CMK (cell line): Measurements from ENCODE around the gene SLC35A3.
A peak's percentile ranks its signal among the peaks of the same experiment; 100 is the strongest.
"Not testable (repeated sequence)": the region's sequence is repeated elsewhere in the genome, so short reads cannot be mapped to it uniquely, and the experiment has no call there.

Experiments
- DNase-seq: peaks from one replicate; pipeline ENCODE4 v3.0.0-alpha.2; 2010; ENCODE audit warnings: low read depth

The SLC35A3 gene

GRCh38 chr1:99969729-99970621 is at the start of gene SLC35A3:
Gene SLC35A3, plus strand, starts transcription at chr1:99969996. Its CDS starts 23,559 bp downstream, at chr1:99993555.
- peak; percentile 22 for DNase-seq

GRCh38 chr1:99934801-99935200 is 35.0 kb upstream of the SLC35A3 start:
- DNase-seq = no peak

DNA sequence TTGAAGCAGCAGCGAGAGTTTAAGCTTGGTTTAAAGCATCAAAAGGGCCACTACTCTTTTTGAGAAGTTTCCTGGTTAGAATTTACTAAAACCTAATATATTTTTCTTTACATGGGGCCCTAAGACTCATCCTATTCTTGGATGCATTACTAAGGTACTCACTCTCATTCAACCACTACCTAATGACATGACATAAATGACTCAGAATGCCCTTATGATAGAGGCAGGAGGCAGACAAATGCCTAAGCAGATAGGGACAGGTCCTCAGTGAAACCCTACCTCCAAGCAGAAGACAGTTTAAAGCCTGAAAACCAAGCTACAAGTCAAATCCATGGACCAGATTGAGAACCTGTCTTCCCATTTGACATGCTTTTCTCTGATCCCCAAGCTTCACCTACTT is 34.3 kb upstream of the SLC35A3 start:
- DNase-seq = no peak

DNA sequence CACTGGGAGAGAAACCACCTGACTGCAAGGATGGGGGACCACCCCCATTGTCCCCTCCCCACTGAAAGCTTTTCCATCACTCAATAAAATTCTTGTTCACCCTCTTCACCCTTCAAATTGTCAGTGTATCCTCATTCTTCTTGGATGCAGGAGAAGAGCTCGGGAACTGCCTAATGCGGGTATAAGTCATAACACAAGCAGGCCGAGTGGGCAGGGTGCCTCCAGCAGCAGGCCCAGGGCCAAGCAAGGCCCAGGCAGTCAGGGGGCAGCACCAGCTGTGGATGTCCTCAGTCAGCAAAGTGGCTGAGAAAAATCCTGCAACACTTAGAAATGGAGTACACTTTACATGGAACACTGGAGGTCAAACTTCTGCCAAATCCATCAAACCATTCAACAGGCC is 33.7 kb upstream of the SLC35A3 start:
- no peak for DNase-seq

DNA sequence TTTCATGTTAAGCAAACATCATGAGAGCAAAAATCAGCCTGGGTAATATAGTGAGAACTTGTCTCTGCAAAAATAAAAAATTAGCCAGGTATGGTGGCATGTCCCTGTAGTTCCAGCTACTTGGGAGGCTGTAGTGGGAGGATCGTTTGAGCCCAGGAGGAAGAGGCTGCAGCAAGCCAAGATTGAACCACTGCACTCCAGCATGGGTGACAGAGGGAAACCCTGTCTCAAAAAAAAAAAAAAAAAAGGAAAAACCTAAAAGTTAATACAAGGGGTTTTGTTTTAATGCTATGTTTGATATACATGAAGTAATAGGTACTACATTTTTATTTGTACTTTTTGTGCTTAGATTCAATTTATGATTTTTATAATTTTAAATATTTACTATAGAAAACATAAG is 27.1 kb upstream of the SLC35A3 start:
- DNase-seq = no peak

DNA sequence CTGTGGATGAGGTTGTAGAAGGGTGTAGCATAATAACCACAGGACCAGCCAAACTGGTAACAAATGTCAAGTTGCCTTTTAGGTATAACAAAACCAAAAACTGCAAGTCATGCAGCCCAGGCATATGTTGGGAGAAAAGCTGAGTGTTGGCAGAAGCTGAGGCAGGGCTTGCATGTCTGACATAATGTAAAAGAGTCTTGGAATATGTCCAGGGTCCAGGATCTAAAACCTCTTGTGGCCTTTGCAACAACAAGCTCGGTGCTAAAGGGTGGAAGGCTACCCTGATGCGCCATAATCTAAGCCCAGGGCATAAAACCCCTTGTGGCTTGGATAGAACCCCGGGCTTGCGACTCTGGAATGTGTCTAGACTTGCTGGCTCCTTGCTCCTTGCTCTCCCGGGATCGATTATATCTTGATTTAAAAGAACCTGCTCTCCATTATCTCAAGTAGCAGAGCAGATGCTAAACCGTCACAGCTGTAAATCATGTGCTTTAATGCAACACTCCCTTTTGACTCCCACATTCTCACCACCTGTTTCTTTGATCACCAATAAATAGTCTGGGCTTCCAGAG is 26.5 kb upstream of the SLC35A3 start:
- DNase-seq = no peak

- DNase-seq = no peak
These were observed 25.6 kb upstream of the SLC35A3 start for GRCh38 chr1:99944192-99944591.

DNA sequence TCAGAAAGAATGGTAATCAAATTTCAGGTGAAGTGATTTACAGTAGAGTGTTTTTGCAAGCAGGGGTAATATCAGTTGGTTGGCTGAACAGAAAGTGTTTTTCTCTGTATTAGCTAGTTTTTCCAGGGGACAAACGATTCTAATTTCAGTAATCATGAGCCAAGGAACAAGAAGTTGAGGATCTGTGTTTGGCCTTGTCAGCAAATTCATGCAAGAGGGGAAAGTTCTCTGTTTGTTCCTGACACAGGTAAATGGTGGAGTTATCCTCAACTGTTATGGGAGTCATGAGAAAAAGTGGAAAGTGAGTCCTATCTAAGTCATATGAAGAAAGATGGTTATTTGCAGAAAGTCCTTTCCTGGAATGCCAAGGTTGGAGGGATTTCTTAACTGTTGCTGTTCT is 24.6 kb upstream of the SLC35A3 start:
- no peak for DNase-seq

DNA sequence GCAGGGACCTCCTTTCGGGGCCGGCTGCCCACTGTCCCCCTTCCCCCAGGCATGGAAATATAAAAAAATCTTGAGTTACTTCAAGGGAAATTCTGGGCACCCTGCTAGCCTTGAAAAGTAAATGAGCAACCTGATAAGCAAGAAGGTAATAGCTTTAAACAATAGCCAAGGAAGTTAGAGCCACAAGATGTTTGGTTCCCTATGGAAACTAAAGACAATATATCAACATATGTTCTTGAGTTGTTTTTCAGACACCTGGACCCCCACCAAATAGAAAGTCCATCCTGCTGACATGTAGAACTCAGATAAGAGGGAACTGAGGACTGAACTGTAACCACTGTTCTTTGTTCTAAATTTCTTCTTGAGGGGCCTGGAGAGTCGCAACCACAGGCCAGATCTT is 19.3 kb upstream of the SLC35A3 start:
- no peak for DNase-seq

- no peak for DNase-seq
These were observed 17.3 kb upstream of the SLC35A3 start for GRCh38 chr1:99952522-99952921.

- no peak for DNase-seq
These were observed 14.4 kb upstream of the SLC35A3 start for GRCh38 chr1:99955375-99955774.

DNA sequence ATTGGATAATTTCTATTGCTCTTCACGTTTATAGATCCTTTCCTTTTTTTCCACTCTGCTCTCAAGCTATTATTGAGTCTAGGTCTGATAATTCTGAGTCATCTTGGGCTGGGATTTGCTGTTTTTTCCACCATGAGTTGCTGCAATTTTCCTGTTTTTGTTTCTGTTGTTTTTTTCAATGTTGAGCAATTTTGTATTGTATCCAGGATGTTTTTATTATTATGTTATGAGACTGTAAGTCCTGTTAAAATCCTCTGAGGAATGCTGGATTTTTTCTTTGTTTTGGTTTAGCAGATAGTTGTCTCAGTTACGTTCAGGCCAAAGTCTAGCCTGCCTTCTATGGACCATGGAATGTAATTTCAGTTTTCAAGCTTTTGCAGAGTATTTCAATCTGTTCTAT is 13.0 kb upstream of the SLC35A3 start:
- DNase-seq = no peak

- no peak for DNase-seq
These were observed 12.0 kb upstream of the SLC35A3 start for GRCh38 chr1:99957818-99958217.

DNA sequence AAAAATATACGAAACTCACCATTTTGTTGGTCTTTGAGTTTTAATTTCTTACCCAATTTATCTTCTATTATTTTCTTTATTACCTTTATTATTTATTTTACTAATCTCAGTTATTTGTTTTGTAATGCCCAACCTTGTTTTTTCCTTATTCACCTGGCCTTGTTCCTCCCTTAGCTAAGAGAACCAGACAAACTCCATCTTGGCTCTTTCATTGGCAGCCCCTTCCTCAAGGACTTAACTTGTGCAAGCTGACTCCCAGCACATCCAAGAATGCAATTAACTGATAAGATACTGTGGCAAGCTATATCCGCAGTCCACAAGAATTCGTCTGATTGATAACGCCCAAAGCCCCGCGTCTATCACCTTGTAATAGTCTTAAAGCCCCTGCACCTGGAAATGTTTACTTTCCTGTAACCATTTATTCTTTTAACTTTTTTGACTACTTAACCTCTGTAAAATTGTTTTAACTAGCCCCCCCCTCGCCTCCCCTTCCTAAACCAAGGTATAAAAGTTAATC is 10.5 kb upstream of the SLC35A3 start:
- not testable (repeated sequence) for DNase-seq

GRCh38 chr1:99960260-99960659 is 9.5 kb upstream of the SLC35A3 start:
- not testable (repeated sequence) for DNase-seq

DNA sequence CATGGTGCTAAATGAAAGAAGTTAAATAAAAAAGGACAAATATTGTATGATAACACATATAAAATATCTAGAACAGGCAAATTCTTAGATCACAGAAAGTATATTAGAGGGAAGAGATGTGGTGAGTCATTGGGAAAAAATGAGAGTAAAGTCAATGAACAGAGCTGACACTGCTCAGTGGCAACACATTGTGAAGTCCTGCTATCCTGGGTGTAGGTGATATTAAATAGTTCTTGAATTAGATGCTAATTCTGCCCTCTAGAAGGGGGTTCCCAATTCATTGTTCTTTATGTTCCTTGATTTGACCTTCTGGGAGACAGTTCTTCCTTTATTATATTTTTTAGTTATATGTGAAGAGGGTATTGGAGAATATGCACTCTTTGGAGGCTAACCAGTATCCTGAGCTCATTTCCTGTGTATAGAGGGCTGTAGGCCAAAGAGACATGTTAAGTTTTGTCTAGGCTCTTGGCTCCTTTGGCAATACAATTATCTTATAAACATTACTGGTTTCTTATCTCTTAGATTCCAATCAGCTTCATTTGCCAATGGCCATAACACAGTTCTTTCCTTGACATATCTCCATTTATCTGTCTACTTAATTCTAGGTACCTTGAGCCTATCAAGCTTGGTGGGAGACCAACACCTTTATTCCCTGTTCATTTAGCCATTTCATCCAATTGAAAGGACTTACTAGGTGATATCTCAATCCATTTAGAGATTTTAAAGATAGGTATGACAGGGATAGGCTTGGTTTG is 6.6 kb upstream of the SLC35A3 start:
- DNase-seq = no peak

GRCh38 chr1:99964806-99965205 is 5.0 kb upstream of the SLC35A3 start:
- no peak for DNase-seq

GRCh38 chr1:99965646-99966375 is 4.0 kb upstream of the SLC35A3 start:
- DNase-seq = no peak

- DNase-seq = no peak
These were observed 1.6 kb upstream of the SLC35A3 start for GRCh38 chr1:99968214-99968613.

DNA sequence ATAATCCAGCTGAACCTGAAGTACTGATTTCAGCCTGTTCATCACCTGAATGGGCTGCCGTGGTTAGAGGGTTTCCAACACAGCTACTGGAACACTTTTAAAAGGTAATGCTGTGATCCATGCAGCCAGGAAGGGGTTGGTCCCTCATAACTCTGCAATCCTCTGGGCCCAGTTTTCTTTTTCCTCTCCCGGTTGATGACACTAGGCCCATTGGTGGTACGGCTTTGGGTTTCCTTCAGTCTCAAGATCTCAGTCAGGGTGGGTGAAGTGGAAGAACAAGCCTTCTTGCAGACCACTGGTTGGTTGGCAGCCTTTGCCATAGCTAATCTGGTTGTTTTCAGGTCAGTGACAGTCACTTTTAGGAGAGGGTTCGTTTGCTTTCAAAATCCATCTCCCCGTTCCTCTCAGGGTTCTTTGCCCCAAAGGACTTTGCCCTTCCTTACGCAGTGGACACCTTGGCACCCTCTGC is 502 bp upstream of the SLC35A3 start:
- no peak for DNase-seq

- no peak for DNase-seq
These were observed 988 bp downstream of the SLC35A3 start for GRCh38 chr1:99970713-99971255.

- DNase-seq = not testable (repeated sequence)
These were observed 2.3 kb downstream of the SLC35A3 start for GRCh38 chr1:99972066-99972465.
